H9 (cell line): ENCODE results near the gene MBTPS1. TPM values are rescaled to one million over a fixed set of nuclear protein-coding genes. Genes with fewer than 3 reads are reported as not detected.

Experiments used
- DNase-seq: peaks from one replicate; pipeline ENCODE4 v3.0.0-alpha.2; 2017
- H2AFZ ChIP-seq: one replicate; pipeline ENCODE4 v1.6.1; 2013; ENCODE audit warnings: mild to moderate bottlenecking, low read length, control low read depth, moderate library complexity
- H2AK5ac ChIP-seq: 2 replicates; pipeline ENCODE4 v1.6.1; 2013; ENCODE audit warnings: low read length, control low read depth, mixed read lengths; ENCODE audit not compliant: insufficient read length
- H2BK120ac ChIP-seq: one replicate; pipeline ENCODE4 v1.6.1; 2013; ENCODE audit warnings: low read depth, mild to moderate bottlenecking, low read length, control low read depth, inconsistent platforms; ENCODE audit not compliant: poor library complexity, severe bottlenecking
- H2BK12ac ChIP-seq: 2 replicates; pipeline ENCODE4 v1.6.1; 2013; ENCODE audit warnings: low read length, control low read depth, mixed read lengths, low read depth; ENCODE audit not compliant: insufficient read length
- H2BK15ac ChIP-seq: 2 replicates; pipeline ENCODE4 v1.6.1; 2013; ENCODE audit warnings: low read depth, low read length, control low read depth
- H2BK20ac ChIP-seq: one replicate; pipeline ENCODE4 v1.6.1; 2013; ENCODE audit warnings: low read depth, mild to moderate bottlenecking, low read length, control low read depth, inconsistent platforms; ENCODE audit not compliant: poor library complexity, severe bottlenecking
- H2BK5ac ChIP-seq: 2 replicates; pipeline ENCODE4 v1.6.1; 2013; ENCODE audit warnings: low read length, control low read depth, mixed read lengths; ENCODE audit not compliant: insufficient read length
- H3K14ac ChIP-seq: 2 replicates; pipeline ENCODE4 v1.6.1; 2013; ENCODE audit warnings: low read length, control low read depth; ENCODE audit not compliant: insufficient read depth
- H3K18ac ChIP-seq: 2 replicates; pipeline ENCODE4 v1.6.1; 2013; ENCODE audit warnings: low read depth, mild to moderate bottlenecking, mixed read lengths, low read length, control low read depth; ENCODE audit not compliant: insufficient read length
- H3K23ac ChIP-seq: 2 replicates; pipeline ENCODE4 v1.6.1; 2013; ENCODE audit warnings: low read length, control low read depth, mixed read lengths, low read depth; ENCODE audit not compliant: insufficient read length
- H3K23me2 ChIP-seq: 2 replicates; pipeline ENCODE4 v1.6.1; 2013; ENCODE audit warnings: low read depth, mild to moderate bottlenecking, mixed read lengths, low read length, control low read depth; ENCODE audit not compliant: insufficient read length, poor library complexity, severe bottlenecking
- H3K27ac ChIP-seq: 2 replicates; pipeline ENCODE4 v1.5.1; 2013; ENCODE audit warnings: low read length, control low read depth, mixed read lengths, low read depth; ENCODE audit not compliant: insufficient read length
- H3K27me3 ChIP-seq: 2 replicates; pipeline ENCODE4 v1.6.1; 2013; ENCODE audit warnings: low read length, control low read depth, inconsistent platforms; ENCODE audit not compliant: insufficient read depth
- H3K4ac ChIP-seq: 2 replicates; pipeline ENCODE4 v1.6.1; 2013; ENCODE audit warnings: low read depth, mild to moderate bottlenecking, control low read depth, inconsistent platforms, low read length, moderate library complexity
- H3K4me1 ChIP-seq: 2 replicates; pipeline ENCODE4 v1.6.1; 2013; ENCODE audit warnings: low read length, control low read depth, inconsistent platforms; ENCODE audit not compliant: insufficient read depth
- H3K4me2 ChIP-seq: 2 replicates; pipeline ENCODE4 v1.6.1; 2013; ENCODE audit warnings: low read length, control low read depth, mixed read lengths; ENCODE audit not compliant: insufficient read length, insufficient read depth
- H3K56ac ChIP-seq: 2 replicates; pipeline ENCODE4 v1.6.1; 2013; ENCODE audit warnings: low read depth, mild to moderate bottlenecking, mixed read lengths, low read length, control low read depth; ENCODE audit not compliant: insufficient read length
- H3K79me1 ChIP-seq: 2 replicates; pipeline ENCODE4 v1.6.1; 2013; ENCODE audit warnings: low read depth, mild to moderate bottlenecking, moderate library complexity, low read length, control low read depth, inconsistent platforms; ENCODE audit not compliant: insufficient read depth, poor library complexity, severe bottlenecking
- H3K79me2 ChIP-seq: 2 replicates; pipeline ENCODE4 v1.6.1; 2013; ENCODE audit warnings: low read length, control low read depth, inconsistent platforms; ENCODE audit not compliant: insufficient read depth
- H3K9ac ChIP-seq: 2 replicates; pipeline ENCODE4 v1.6.1; 2013; ENCODE audit warnings: low read length, control low read depth, mixed read lengths; ENCODE audit not compliant: insufficient read length; ENCODE audit errors: extremely low read depth
- H3K9me3 ChIP-seq: one replicate; pipeline ENCODE4 v1.6.1; 2013; ENCODE audit warnings: low read depth, low read length, inconsistent platforms; ENCODE audit not compliant: control insufficient read depth
- H3T11ph ChIP-seq: one replicate; pipeline ENCODE4 v1.6.1; 2013; ENCODE audit warnings: mild to moderate bottlenecking, low read length, control low read depth, inconsistent platforms
- H4K20me1 ChIP-seq: one replicate; pipeline ENCODE4 v1.6.1; 2013; ENCODE audit not compliant: control insufficient read depth, insufficient read length, insufficient read depth
- H4K5ac ChIP-seq: 2 replicates; pipeline ENCODE4 v1.6.1; 2013; ENCODE audit warnings: low read depth, mild to moderate bottlenecking, mixed read lengths, low read length, control low read depth; ENCODE audit not compliant: insufficient read length
- H4K8ac ChIP-seq: replicated peaks from 2 replicates; pipeline ENCODE4 v1.6.1; 2013; ENCODE audit warnings: low read length, control low read depth, mixed read lengths, low read depth; ENCODE audit not compliant: insufficient read length
- H4K91ac ChIP-seq: 2 replicates; pipeline ENCODE4 v1.6.1; 2013; ENCODE audit warnings: low read depth, mild to moderate bottlenecking, moderate library complexity, mixed read lengths, low read length, control low read depth; ENCODE audit not compliant: insufficient read length
- H3K27ac Mint-ChIP-seq, 3 experiments: 2 replicates in 2 of 3; 3 replicates in 1 of 3; pipeline ENCODE4 v1.8.0; 2020 to 2021; ENCODE audit warnings: mixed read lengths in 3 of 3, mild to moderate bottlenecking in 1 of 3, moderate library complexity in 1 of 3
- H3K27me3 Mint-ChIP-seq: 2 replicates; pipeline ENCODE4 v1.8.0; 2021; ENCODE audit warnings: low read depth, mild to moderate bottlenecking, moderate library complexity, mixed read lengths
- H3K36me3 Mint-ChIP-seq, 3 experiments: 2 replicates in 2 of 3; 3 replicates in 1 of 3; pipeline ENCODE4 v1.8.0; 2020 to 2021; ENCODE audit warnings: low read depth in 3 of 3, mixed read lengths in 3 of 3; ENCODE audit not compliant: insufficient read depth in 1 of 3
- H3K4me1 Mint-ChIP-seq, 2 experiments: 2 replicates each; pipeline ENCODE4 v1.8.0; 2020; ENCODE audit warnings: mixed read lengths in 2 of 2
- H3K4me3 Mint-ChIP-seq, 2 experiments: 2 replicates in 1 of 2; 3 replicates in 1 of 2; pipeline ENCODE4 v1.8.0; 2020 to 2021; ENCODE audit warnings: mild to moderate bottlenecking in 2 of 2, mixed read lengths in 2 of 2, moderate library complexity in 1 of 2
- H3K9me3 Mint-ChIP-seq, 2 experiments: 2 replicates in 1 of 2; 3 replicates in 1 of 2; pipeline ENCODE4 v1.8.0; 2020; ENCODE audit warnings: mild to moderate bottlenecking in 2 of 2, mixed read lengths in 2 of 2, moderate library complexity in 1 of 2
- WGBS: extraction: QIAGEN DNeasy Blood & Tissue Kit; methylation state at CpG from one replicate; pipeline ENCODE4 v1.1.7; 2013; ENCODE audit warnings: missing lambda C conversion rate, low lambda C conversion rate, mixed read lengths; ENCODE audit not compliant: insufficient read length; ENCODE audit errors: extremely low coverage; 5-methylcytosine and 5-hydroxymethylcytosine counted together
- total RNA-seq: library from RNA; stranded (reverse); gene quantifications from 2 replicates; pipeline ENCODE4 v1.2.1, GENCODE V29; 2021
- TF ChIP-seq, protein P1 (sequence below): fragments of 200-600 bp; sonication (generic); conservative IDR thresholded peaks from 3 replicates; pipeline ENCODE4 v1.8.0; 2021; ENCODE audit warnings: antibody characterized with exemption, mild to moderate bottlenecking

MBTPS1 gene
- total RNA-seq, 1 experiment from 2014 or later = 48.7 TPM

DNA sequence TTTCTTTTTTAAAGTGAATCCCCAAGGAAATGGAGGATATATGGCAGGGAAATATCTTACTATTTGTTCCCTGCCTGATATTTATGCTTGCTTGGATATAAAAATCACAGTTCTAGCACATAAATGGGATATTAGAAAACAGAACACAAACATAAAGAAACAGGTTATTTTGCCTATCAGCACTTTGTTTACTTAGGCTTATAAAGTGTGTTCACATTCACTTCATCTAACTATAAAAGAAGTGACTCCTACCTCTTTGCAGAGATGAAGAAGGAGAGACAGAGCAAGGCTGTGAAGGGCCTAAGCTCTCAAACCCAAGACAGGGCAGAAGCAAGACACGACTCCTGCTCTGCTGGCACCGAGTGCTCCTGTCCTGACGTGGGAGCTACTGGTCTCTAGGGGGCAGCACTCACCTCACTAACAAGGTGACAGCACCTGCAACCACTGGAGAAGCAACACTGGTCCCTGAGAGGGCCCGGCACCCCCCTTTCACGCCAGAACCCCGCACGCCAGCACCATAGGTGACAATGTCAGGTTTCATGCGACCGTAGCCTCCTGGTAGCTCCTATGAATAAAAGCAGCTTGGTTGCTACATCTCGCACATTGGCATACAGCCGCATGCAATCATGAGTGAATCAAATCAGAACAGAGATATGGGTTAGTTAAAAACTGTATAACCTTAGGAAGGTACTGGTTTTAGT is 32.0 kb downstream of the MBTPS1 start:
- Mint-ChIP-seq H3K4me3 (no peak overlapping the region), H3K36me3 (peaks cover 8 to 77% (median 59%) of the 10 kb centered on the region in 3 experiments; a peak in 6 of 7 replicates), H3K9me3 (no peaks in the 10 kb centered on the region), H3K27ac (no peak overlapping the region), H3K4me1 (no peaks in the 10 kb centered on the region), H3K27me3 (no peaks in the 10 kb centered on the region)
- H3K79me2 ChIP-seq = no peaks in the 10 kb centered on the region
- no peak overlapping the region for H3T11ph ChIP-seq
- no peak overlapping the region for H3K4me2 ChIP-seq
- no peak overlapping the region for H2BK120ac ChIP-seq
- H3K27me3 ChIP-seq = no peaks in the 10 kb centered on the region
- WGBS = no CpG with 5 or more reads among the region's 11 CpGs
- no peak overlapping the region for H3K56ac ChIP-seq
- no peak overlapping the region for H3K27ac ChIP-seq
- H4K5ac ChIP-seq = no peak overlapping the region
- H3K23me2 ChIP-seq = no peaks in the 10 kb centered on the region
- no peak overlapping the region for H3K4ac ChIP-seq
- H2AFZ ChIP-seq = no peak overlapping the region
- no peaks in the 10 kb centered on the region for H3K4me1 ChIP-seq
- no peak overlapping the region for H2BK5ac ChIP-seq
- no peak overlapping the region for H4K8ac ChIP-seq
- H3K23ac ChIP-seq = no peak overlapping the region
- H2BK12ac ChIP-seq = no peak overlapping the region
- no peak overlapping the region for H3K14ac ChIP-seq
- TF ChIP-seq, protein P1, sequence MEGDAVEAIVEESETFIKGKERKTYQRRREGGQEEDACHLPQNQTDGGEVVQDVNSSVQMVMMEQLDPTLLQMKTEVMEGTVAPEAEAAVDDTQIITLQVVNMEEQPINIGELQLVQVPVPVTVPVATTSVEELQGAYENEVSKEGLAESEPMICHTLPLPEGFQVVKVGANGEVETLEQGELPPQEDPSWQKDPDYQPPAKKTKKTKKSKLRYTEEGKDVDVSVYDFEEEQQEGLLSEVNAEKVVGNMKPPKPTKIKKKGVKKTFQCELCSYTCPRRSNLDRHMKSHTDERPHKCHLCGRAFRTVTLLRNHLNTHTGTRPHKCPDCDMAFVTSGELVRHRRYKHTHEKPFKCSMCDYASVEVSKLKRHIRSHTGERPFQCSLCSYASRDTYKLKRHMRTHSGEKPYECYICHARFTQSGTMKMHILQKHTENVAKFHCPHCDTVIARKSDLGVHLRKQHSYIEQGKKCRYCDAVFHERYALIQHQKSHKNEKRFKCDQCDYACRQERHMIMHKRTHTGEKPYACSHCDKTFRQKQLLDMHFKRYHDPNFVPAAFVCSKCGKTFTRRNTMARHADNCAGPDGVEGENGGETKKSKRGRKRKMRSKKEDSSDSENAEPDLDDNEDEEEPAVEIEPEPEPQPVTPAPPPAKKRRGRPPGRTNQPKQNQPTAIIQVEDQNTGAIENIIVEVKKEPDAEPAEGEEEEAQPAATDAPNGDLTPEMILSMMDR = peak; percentile 87
- H3K9ac ChIP-seq = no peak overlapping the region
- no peaks in the 10 kb centered on the region for H3K9me3 ChIP-seq
- peak; percentile 88 for DNase-seq
- no peak overlapping the region for H2BK15ac ChIP-seq
- H3K18ac ChIP-seq = no peak overlapping the region
- H2AK5ac ChIP-seq = no peak overlapping the region
- no peak overlapping the region for H4K91ac ChIP-seq
- H3K79me1 ChIP-seq = no peaks in the 10 kb centered on the region
- H4K20me1 ChIP-seq = no peaks in the 10 kb centered on the region
- no peak overlapping the region for H2BK20ac ChIP-seq
